MCF 10A (cell line): ENCODE data around the gene FUCA1. TPM values are rescaled to one million over a fixed set of nuclear protein-coding genes. Genes with fewer than 3 reads are reported as not detected.

Source experiments
- BruUV-seq: library from RNA; stranded (reverse); fragments of 400-500 nt; replicated peaks from 2 replicates; lab custom pipeline; 2021; lab: Mats Ljungman, UMichigan
- CTCF ChIA-PET: fragments of 300-600 bp; sonication (Branson Sonifier 250); formaldehyde crosslinking; extraction: SDS; loops from one replicate; lab custom pipeline; 2021; ENCODE audit warnings: antibody characterized with exemption, inconsistent platforms; lab: Yijun Ruan, JAX
- POLR2A ChIA-PET: fragments of 300-600, 350-650 bp; sonication (Branson Sonifier 250); formaldehyde crosslinking; extraction: SDS; loops from one replicate; lab custom pipeline; 2020; ENCODE audit warnings: antibody characterized with exemption, inconsistent platforms; lab: Yijun Ruan, JAX
- DNase-seq: peaks from one replicate; pipeline ENCODE4 v3.0.0-alpha.2; 2018; ENCODE audit not compliant: unreplicated experiment
- H3K27ac Mint-ChIP-seq: one replicate; pipeline ENCODE4 v1.8.0; 2022; ENCODE audit warnings: mild to moderate bottlenecking, low read depth, mixed read lengths; ENCODE audit not compliant: unreplicated experiment
- H3K27me3 Mint-ChIP-seq: one replicate; pipeline ENCODE4 v1.8.0; 2022; ENCODE audit warnings: mixed read lengths; ENCODE audit not compliant: insufficient read depth, unreplicated experiment
- H3K36me3 Mint-ChIP-seq: one replicate; pipeline ENCODE4 v1.8.0; 2022; ENCODE audit warnings: mild to moderate bottlenecking, moderate library complexity, mixed read lengths; ENCODE audit not compliant: insufficient read depth, unreplicated experiment
- H3K4me1 Mint-ChIP-seq: one replicate; pipeline ENCODE4 v1.8.0; 2022; ENCODE audit warnings: mixed read lengths; ENCODE audit not compliant: insufficient read depth, unreplicated experiment
- H3K4me3 Mint-ChIP-seq: one replicate; pipeline ENCODE4 v1.8.0; 2022; ENCODE audit warnings: mild to moderate bottlenecking, moderate library complexity, mixed read lengths; ENCODE audit not compliant: unreplicated experiment
- H3K9me3 Mint-ChIP-seq: one replicate; pipeline ENCODE4 v1.8.0; 2022; ENCODE audit warnings: mixed read lengths; ENCODE audit not compliant: unreplicated experiment
- CTCF ChIP-seq: fragments of 200-600 bp; IDR thresholded peaks from one replicate; pipeline ENCODE4 v1.8.0; 2022; ENCODE audit warnings: antibody characterized with exemption, mild to moderate bottlenecking; ENCODE audit not compliant: unreplicated experiment
- intact Hi-C: fragments of 100-400 bp; cut with micrococcal nuclease; formaldehyde crosslinking; loops from 2 replicates; pipeline ENCODE4 v1.14.1; 2022
- total RNA-seq: library from RNA; stranded (reverse); gene quantifications from 2 replicates; pipeline ENCODE4 v1.2.3, GENCODE V29; 2022

FUCA1 gene
- total RNA-seq, 1 experiment from 2014 or later, result 7.9 TPM

GRCh38 chr1:23905461-23906025, 37.5 kb upstream of the FUCA1 start:
- Mint-ChIP-seq H3K27ac (no peak overlapping the region), H3K36me3 (no peaks in the 10 kb centered on the region), H3K4me1 (peaks cover 8% of the 10 kb centered on the region), H3K27me3 (peaks cover 13% of the 10 kb centered on the region), H3K9me3 (no peaks in the 10 kb centered on the region), H3K4me3 (peak overlapping the region; percentile 17)
- intact Hi-C loops, result no loop called here
- POLR2A ChIA-PET, result interaction anchor here (1.2 to 1.5 kb wide), 3 partner anchors 9 to 75 kb away, joined by 3 read pairs; partner anchors contain the start of gene SRSF10
- no TSS peak for BruUV-seq
- TF ChIP-seq CTCF, result no peak
- CTCF ChIA-PET, result no interaction called here
- DNase-seq, result no peak

GRCh38 chr1:23904748-23905357, 36.8 kb upstream of the FUCA1 start:
- ChIA-PET POLR2A (interaction anchor here (1.4 to 1.5 kb wide), 2 partner anchors 40 to 75 kb away, joined by 3 read pairs; partner anchors contain the start of gene SRSF10), CTCF (interaction anchor here (0.6 to 1.3 kb wide), 2 partner anchors 94 to 546 kb away, joined by 3 to 4 read pairs; no protein-coding TSS in a partner anchor)
- Mint-ChIP-seq H3K36me3 (no peaks in the 10 kb centered on the region), H3K4me3 (peak overlapping the region; percentile 17), H3K4me1 (peaks cover 8% of the 10 kb centered on the region), H3K27ac (peak overlapping the region; percentile 6), H3K27me3 (peaks cover 20% of the 10 kb centered on the region), H3K9me3 (no peaks in the 10 kb centered on the region)
- BruUV-seq, result no TSS peak
- DNase-seq, result peak; percentile 85
- intact Hi-C loops, result no loop called here
- TF ChIP-seq CTCF, result no peak

- H3K27ac Mint-ChIP-seq, result no peak overlapping the region
- ChIA-PET POLR2A (interaction anchor here (1.3 to 1.5 kb wide), 3 partner anchors 27 to 76 kb away, joined by 3 read pairs; partner anchors contain the start of gene SRSF10), CTCF (interaction anchor here (0.6 to 1.3 kb wide), 4 partner anchors 26 to 1044 kb away, joined by 3 to 4 read pairs (median 4); no protein-coding TSS in a partner anchor)
- H3K36me3 Mint-ChIP-seq, result no peaks in the 10 kb centered on the region
- TF ChIP-seq CTCF, result no peak
- H3K27me3 Mint-ChIP-seq, result peaks cover 24% of the 10 kb centered on the region
- DNase-seq, result no peak
- peaks cover 8% of the 10 kb centered on the region for H3K4me1 Mint-ChIP-seq
- H3K4me3 Mint-ChIP-seq, result no peak overlapping the region
- BruUV-seq, result no TSS peak
- intact Hi-C loops, result no loop called here
- H3K9me3 Mint-ChIP-seq, result no peaks in the 10 kb centered on the region
These were observed 35.7 kb upstream of the FUCA1 start for GRCh38 chr1:23903754-23904153.
